H9 (cell line): ENCODE data around the gene LZTS3. TPM values are rescaled to one million over a fixed set of nuclear protein-coding genes. Genes with fewer than 3 reads are reported as not detected.
A peak's percentile ranks its signal among the peaks of the same experiment; 100 is the strongest.
"Not testable (repeated sequence)": the region's sequence is repeated elsewhere in the genome, so short reads cannot be mapped to it uniquely, and the experiment has no call there.

ENCODE experiments used
- DNase-seq: peaks from one replicate; pipeline ENCODE4 v3.0.0-alpha.2; 2017
- H2AFZ ChIP-seq: one replicate; pipeline ENCODE4 v1.6.1; 2013; ENCODE audit warnings: mild to moderate bottlenecking, low read length, control low read depth, moderate library complexity
- H2AK5ac ChIP-seq: 2 replicates; pipeline ENCODE4 v1.6.1; 2013; ENCODE audit warnings: low read length, control low read depth, mixed read lengths; ENCODE audit not compliant: insufficient read length
- H2BK120ac ChIP-seq: one replicate; pipeline ENCODE4 v1.6.1; 2013; ENCODE audit warnings: low read depth, mild to moderate bottlenecking, low read length, control low read depth, inconsistent platforms; ENCODE audit not compliant: poor library complexity, severe bottlenecking
- H2BK12ac ChIP-seq: 2 replicates; pipeline ENCODE4 v1.6.1; 2013; ENCODE audit warnings: low read length, control low read depth, mixed read lengths, low read depth; ENCODE audit not compliant: insufficient read length
- H2BK15ac ChIP-seq: 2 replicates; pipeline ENCODE4 v1.6.1; 2013; ENCODE audit warnings: low read depth, low read length, control low read depth
- H2BK20ac ChIP-seq: one replicate; pipeline ENCODE4 v1.6.1; 2013; ENCODE audit warnings: low read depth, mild to moderate bottlenecking, low read length, control low read depth, inconsistent platforms; ENCODE audit not compliant: poor library complexity, severe bottlenecking
- H2BK5ac ChIP-seq: 2 replicates; pipeline ENCODE4 v1.6.1; 2013; ENCODE audit warnings: low read length, control low read depth, mixed read lengths; ENCODE audit not compliant: insufficient read length
- H3K14ac ChIP-seq: 2 replicates; pipeline ENCODE4 v1.6.1; 2013; ENCODE audit warnings: low read length, control low read depth; ENCODE audit not compliant: insufficient read depth
- H3K18ac ChIP-seq: 2 replicates; pipeline ENCODE4 v1.6.1; 2013; ENCODE audit warnings: low read depth, mild to moderate bottlenecking, mixed read lengths, low read length, control low read depth; ENCODE audit not compliant: insufficient read length
- H3K23ac ChIP-seq: 2 replicates; pipeline ENCODE4 v1.6.1; 2013; ENCODE audit warnings: low read length, control low read depth, mixed read lengths, low read depth; ENCODE audit not compliant: insufficient read length
- H3K23me2 ChIP-seq: 2 replicates; pipeline ENCODE4 v1.6.1; 2013; ENCODE audit warnings: low read depth, mild to moderate bottlenecking, mixed read lengths, low read length, control low read depth; ENCODE audit not compliant: insufficient read length, poor library complexity, severe bottlenecking
- H3K27ac ChIP-seq: 2 replicates; pipeline ENCODE4 v1.5.1; 2013; ENCODE audit warnings: low read length, control low read depth, mixed read lengths, low read depth; ENCODE audit not compliant: insufficient read length
- H3K27me3 ChIP-seq: 2 replicates; pipeline ENCODE4 v1.6.1; 2013; ENCODE audit warnings: low read length, control low read depth, inconsistent platforms; ENCODE audit not compliant: insufficient read depth
- H3K4ac ChIP-seq: 2 replicates; pipeline ENCODE4 v1.6.1; 2013; ENCODE audit warnings: low read depth, mild to moderate bottlenecking, control low read depth, inconsistent platforms, low read length, moderate library complexity
- H3K4me1 ChIP-seq: 2 replicates; pipeline ENCODE4 v1.6.1; 2013; ENCODE audit warnings: low read length, control low read depth, inconsistent platforms; ENCODE audit not compliant: insufficient read depth
- H3K4me2 ChIP-seq: 2 replicates; pipeline ENCODE4 v1.6.1; 2013; ENCODE audit warnings: low read length, control low read depth, mixed read lengths; ENCODE audit not compliant: insufficient read length, insufficient read depth
- H3K56ac ChIP-seq: 2 replicates; pipeline ENCODE4 v1.6.1; 2013; ENCODE audit warnings: low read depth, mild to moderate bottlenecking, mixed read lengths, low read length, control low read depth; ENCODE audit not compliant: insufficient read length
- H3K79me1 ChIP-seq: 2 replicates; pipeline ENCODE4 v1.6.1; 2013; ENCODE audit warnings: low read depth, mild to moderate bottlenecking, moderate library complexity, low read length, control low read depth, inconsistent platforms; ENCODE audit not compliant: insufficient read depth, poor library complexity, severe bottlenecking
- H3K79me2 ChIP-seq: 2 replicates; pipeline ENCODE4 v1.6.1; 2013; ENCODE audit warnings: low read length, control low read depth, inconsistent platforms; ENCODE audit not compliant: insufficient read depth
- H3K9ac ChIP-seq: 2 replicates; pipeline ENCODE4 v1.6.1; 2013; ENCODE audit warnings: low read length, control low read depth, mixed read lengths; ENCODE audit not compliant: insufficient read length; ENCODE audit errors: extremely low read depth
- H3K9me3 ChIP-seq: one replicate; pipeline ENCODE4 v1.6.1; 2013; ENCODE audit warnings: low read depth, low read length, inconsistent platforms; ENCODE audit not compliant: control insufficient read depth
- H3T11ph ChIP-seq: one replicate; pipeline ENCODE4 v1.6.1; 2013; ENCODE audit warnings: mild to moderate bottlenecking, low read length, control low read depth, inconsistent platforms
- H4K20me1 ChIP-seq: one replicate; pipeline ENCODE4 v1.6.1; 2013; ENCODE audit not compliant: control insufficient read depth, insufficient read length, insufficient read depth
- H4K5ac ChIP-seq: 2 replicates; pipeline ENCODE4 v1.6.1; 2013; ENCODE audit warnings: low read depth, mild to moderate bottlenecking, mixed read lengths, low read length, control low read depth; ENCODE audit not compliant: insufficient read length
- H4K8ac ChIP-seq: replicated peaks from 2 replicates; pipeline ENCODE4 v1.6.1; 2013; ENCODE audit warnings: low read length, control low read depth, mixed read lengths, low read depth; ENCODE audit not compliant: insufficient read length
- H4K91ac ChIP-seq: 2 replicates; pipeline ENCODE4 v1.6.1; 2013; ENCODE audit warnings: low read depth, mild to moderate bottlenecking, moderate library complexity, mixed read lengths, low read length, control low read depth; ENCODE audit not compliant: insufficient read length
- H3K27ac Mint-ChIP-seq, 3 experiments: 2 replicates in 2 of 3; 3 replicates in 1 of 3; pipeline ENCODE4 v1.8.0; 2020 to 2021; ENCODE audit warnings: mixed read lengths in 3 of 3, mild to moderate bottlenecking in 1 of 3, moderate library complexity in 1 of 3
- H3K27me3 Mint-ChIP-seq: 2 replicates; pipeline ENCODE4 v1.8.0; 2021; ENCODE audit warnings: low read depth, mild to moderate bottlenecking, moderate library complexity, mixed read lengths
- H3K36me3 Mint-ChIP-seq, 3 experiments: 2 replicates in 2 of 3; 3 replicates in 1 of 3; pipeline ENCODE4 v1.8.0; 2020 to 2021; ENCODE audit warnings: low read depth in 3 of 3, mixed read lengths in 3 of 3; ENCODE audit not compliant: insufficient read depth in 1 of 3
- H3K4me1 Mint-ChIP-seq, 2 experiments: 2 replicates each; pipeline ENCODE4 v1.8.0; 2020; ENCODE audit warnings: mixed read lengths in 2 of 2
- H3K4me3 Mint-ChIP-seq, 2 experiments: 2 replicates in 1 of 2; 3 replicates in 1 of 2; pipeline ENCODE4 v1.8.0; 2020 to 2021; ENCODE audit warnings: mild to moderate bottlenecking in 2 of 2, mixed read lengths in 2 of 2, moderate library complexity in 1 of 2
- H3K9me3 Mint-ChIP-seq, 2 experiments: 2 replicates in 1 of 2; 3 replicates in 1 of 2; pipeline ENCODE4 v1.8.0; 2020; ENCODE audit warnings: mild to moderate bottlenecking in 2 of 2, mixed read lengths in 2 of 2, moderate library complexity in 1 of 2
- WGBS: extraction: QIAGEN DNeasy Blood & Tissue Kit; methylation state at CpG from one replicate; pipeline ENCODE4 v1.1.7; 2013; ENCODE audit warnings: missing lambda C conversion rate, low lambda C conversion rate, mixed read lengths; ENCODE audit not compliant: insufficient read length; ENCODE audit errors: extremely low coverage; 5-methylcytosine and 5-hydroxymethylcytosine counted together
- total RNA-seq: library from RNA; stranded (reverse); gene quantifications from 2 replicates; pipeline ENCODE4 v1.2.1, GENCODE V29; 2021
- TF ChIP-seq, protein P1 (sequence below): fragments of 200-600 bp; sonication (generic); conservative IDR thresholded peaks from 3 replicates; pipeline ENCODE4 v1.8.0; 2021; ENCODE audit warnings: antibody characterized with exemption, mild to moderate bottlenecking

Gene LZTS3
- total RNA-seq, 1 experiment from 2014 or later: 20.8 TPM

DNA sequence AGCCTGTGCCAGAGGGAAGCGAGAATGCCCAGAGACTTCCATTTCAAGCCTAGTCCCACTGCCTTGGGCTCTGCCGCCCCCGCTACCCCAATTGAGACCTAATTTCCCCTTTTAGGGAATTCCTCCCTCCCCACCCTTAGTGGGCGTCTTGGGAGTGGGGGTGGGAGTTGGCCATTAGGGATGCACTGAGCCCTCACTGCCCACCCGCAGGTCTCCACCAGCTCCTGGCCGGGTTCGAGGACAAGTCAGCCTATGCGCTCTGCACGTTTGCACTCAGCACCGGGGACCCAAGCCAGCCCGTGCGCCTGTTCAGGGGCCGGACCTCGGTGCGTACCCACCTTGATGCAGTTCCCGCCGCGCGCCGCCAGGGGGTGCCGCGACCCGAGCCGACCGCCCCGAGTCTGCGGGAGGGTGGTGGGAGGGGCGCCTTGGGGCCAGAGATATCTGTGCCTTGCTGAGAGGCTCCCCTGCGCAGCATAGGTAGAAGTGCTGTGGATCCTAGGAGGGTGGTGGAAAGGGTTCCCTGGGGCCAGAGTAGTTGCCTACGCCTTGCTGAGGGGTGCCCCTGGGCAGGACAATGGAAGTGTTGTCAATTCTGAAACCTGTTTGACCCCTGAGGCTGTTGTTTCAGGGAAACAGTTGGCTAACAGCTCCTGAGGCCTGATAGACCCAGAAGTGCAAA, 45.1 kb upstream of the LZTS3 start:
- no peak overlapping the region for H3K4ac ChIP-seq
- no peak overlapping the region for H3K23ac ChIP-seq
- no peaks in the 10 kb centered on the region for H3K4me1 ChIP-seq
- no peak overlapping the region for H2AK5ac ChIP-seq
- H3K27ac ChIP-seq: no peak overlapping the region
- H2BK20ac ChIP-seq: no peak overlapping the region
- no peaks in the 10 kb centered on the region for H3K27me3 ChIP-seq
- no peak overlapping the region for H2BK15ac ChIP-seq
- H3K36me3 Mint-ChIP-seq: peaks cover 16 to 73% (median 27%) of the 10 kb centered on the region in 3 experiments; a peak in 6 of 7 replicates
- H3K9me3 ChIP-seq: no peaks in the 10 kb centered on the region
- H3T11ph ChIP-seq: no peak overlapping the region
- no peak overlapping the region for H3K14ac ChIP-seq
- WGBS: no CpG with 5 or more reads among the region's 30 CpGs
- no peak overlapping the region for H3K9ac ChIP-seq
- H3K27ac Mint-ChIP-seq: no peak overlapping the region
- no peak overlapping the region for H4K91ac ChIP-seq
- H3K4me1 Mint-ChIP-seq: no peaks in the 10 kb centered on the region
- no peak overlapping the region for H3K18ac ChIP-seq
- no peaks in the 10 kb centered on the region for H3K9me3 Mint-ChIP-seq
- no peak overlapping the region for H3K4me2 ChIP-seq
- H4K20me1 ChIP-seq: no peaks in the 10 kb centered on the region
- H3K79me2 ChIP-seq: no peaks in the 10 kb centered on the region
- no peak overlapping the region for H4K5ac ChIP-seq
- peak; percentile 88 for DNase-seq
- H2BK12ac ChIP-seq: no peak overlapping the region
- no peaks in the 10 kb centered on the region for H3K27me3 Mint-ChIP-seq
- no peak overlapping the region for H2BK120ac ChIP-seq
- TF ChIP-seq, protein P1, sequence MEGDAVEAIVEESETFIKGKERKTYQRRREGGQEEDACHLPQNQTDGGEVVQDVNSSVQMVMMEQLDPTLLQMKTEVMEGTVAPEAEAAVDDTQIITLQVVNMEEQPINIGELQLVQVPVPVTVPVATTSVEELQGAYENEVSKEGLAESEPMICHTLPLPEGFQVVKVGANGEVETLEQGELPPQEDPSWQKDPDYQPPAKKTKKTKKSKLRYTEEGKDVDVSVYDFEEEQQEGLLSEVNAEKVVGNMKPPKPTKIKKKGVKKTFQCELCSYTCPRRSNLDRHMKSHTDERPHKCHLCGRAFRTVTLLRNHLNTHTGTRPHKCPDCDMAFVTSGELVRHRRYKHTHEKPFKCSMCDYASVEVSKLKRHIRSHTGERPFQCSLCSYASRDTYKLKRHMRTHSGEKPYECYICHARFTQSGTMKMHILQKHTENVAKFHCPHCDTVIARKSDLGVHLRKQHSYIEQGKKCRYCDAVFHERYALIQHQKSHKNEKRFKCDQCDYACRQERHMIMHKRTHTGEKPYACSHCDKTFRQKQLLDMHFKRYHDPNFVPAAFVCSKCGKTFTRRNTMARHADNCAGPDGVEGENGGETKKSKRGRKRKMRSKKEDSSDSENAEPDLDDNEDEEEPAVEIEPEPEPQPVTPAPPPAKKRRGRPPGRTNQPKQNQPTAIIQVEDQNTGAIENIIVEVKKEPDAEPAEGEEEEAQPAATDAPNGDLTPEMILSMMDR: peak; percentile 97
- H2BK5ac ChIP-seq: no peak overlapping the region
- H3K56ac ChIP-seq: no peak overlapping the region
- no peaks in the 10 kb centered on the region for H3K79me1 ChIP-seq
- H3K23me2 ChIP-seq: no peaks in the 10 kb centered on the region
- H3K4me3 Mint-ChIP-seq: no peak overlapping the region
- no peak overlapping the region for H4K8ac ChIP-seq
- H2AFZ ChIP-seq: no peak overlapping the region

DNA sequence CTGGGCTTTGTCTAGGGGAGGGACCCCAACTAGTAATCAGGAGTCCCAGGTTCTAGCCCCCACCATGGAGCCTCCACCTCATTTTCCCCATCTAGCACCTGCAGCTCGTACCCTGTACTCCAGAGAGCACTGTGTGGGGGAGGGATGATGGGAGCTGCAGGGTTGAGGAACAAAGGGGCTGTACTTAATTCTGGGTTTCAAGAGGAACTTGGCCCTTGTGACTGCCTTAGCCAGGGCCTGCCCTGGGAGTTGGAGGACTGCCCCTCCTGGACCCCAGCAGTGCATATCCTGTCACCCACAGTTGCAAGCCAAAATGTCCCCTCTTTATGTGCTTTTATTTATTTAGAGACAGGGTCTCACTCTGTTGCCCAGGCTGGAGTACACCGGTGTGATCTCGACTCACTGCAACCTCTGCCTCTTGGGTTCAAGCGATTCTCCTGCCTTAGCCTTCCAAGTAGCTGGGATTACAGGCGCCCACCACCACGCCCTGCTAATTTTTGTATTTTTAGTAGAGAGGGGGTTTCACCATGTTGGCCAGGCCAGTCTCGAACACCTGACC, 42.1 kb upstream of the LZTS3 start:
- not testable (repeated sequence) for H2BK5ac ChIP-seq, H4K91ac ChIP-seq, H3K23me2 ChIP-seq, H4K20me1 ChIP-seq, H3K4me2 ChIP-seq, H2AK5ac ChIP-seq, H3K23ac ChIP-seq, H3T11ph ChIP-seq, H2BK15ac ChIP-seq, DNase-seq, H4K5ac ChIP-seq, H2BK20ac ChIP-seq, H3K56ac ChIP-seq, H4K8ac ChIP-seq, H3K9me3 Mint-ChIP-seq, H2AFZ ChIP-seq, H3K4me1 Mint-ChIP-seq, H3K79me2 ChIP-seq, H3K9ac ChIP-seq, H3K4me3 Mint-ChIP-seq, H3K27ac Mint-ChIP-seq, H3K14ac ChIP-seq, H3K79me1 ChIP-seq, H3K18ac ChIP-seq, H3K4me1 ChIP-seq, H2BK120ac ChIP-seq, H3K27me3 Mint-ChIP-seq, H3K9me3 ChIP-seq, H2BK12ac ChIP-seq, H3K27me3 ChIP-seq, H3K4ac ChIP-seq, H3K27ac ChIP-seq
- WGBS: no CpG with 5 or more reads among the region's 7 CpGs
- H3K36me3 Mint-ChIP-seq: peaks cover 13 to 55% (median 23%) of the 10 kb centered on the region in 3 experiments; a peak in 6 of 7 replicates
